GF-D8 (cell line): ENCODE results near the gene CD72.
"Not testable (repeated sequence)": the region's sequence is repeated elsewhere in the genome, so short reads cannot be mapped to it uniquely, and the experiment has no call there.

Experiments
- DNase-seq: peaks from one replicate; lab custom pipeline; 2025; lab: John Stamatoyannopoulos, UW

The CD72 gene

DNA sequence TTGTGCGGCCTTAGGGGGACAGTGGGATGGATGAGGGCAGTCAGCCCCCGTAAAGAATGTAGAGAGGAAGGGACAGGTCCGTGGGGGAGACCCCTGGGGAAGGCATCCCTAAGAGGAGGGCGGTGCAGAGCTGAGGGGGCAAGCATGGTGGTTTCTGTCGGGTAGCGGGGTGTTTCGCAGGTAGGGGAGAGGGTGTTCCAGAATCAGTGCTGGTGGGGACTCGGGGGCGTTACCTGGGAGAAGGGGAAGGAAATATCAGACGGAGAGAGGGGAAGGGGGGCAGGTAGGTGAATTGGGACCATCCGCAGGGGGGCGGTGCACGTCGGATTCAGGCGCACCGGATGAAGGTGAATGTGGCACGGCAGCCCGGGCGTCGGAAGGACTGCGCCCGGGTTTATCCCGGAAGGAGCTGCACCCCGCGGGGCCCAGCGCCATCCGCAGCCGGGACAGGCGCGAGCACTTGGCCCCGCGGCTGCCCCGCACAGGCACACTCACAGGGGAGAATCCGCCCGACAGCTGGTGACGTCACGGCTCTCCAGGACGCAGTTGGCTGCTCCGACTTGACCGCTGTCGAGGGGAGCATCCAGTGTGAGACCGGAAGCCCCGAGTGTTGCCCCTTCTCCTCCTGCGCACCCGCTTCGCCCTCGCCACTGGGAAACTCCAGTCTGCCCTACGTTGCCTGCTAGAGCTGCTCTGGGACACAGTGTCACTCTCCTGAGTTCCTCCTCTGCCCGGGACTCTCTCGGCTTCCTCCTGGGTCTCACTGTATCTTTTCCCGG is 1.3 kb downstream of the CD72 start:
- DNase-seq, result no peak

DNA sequence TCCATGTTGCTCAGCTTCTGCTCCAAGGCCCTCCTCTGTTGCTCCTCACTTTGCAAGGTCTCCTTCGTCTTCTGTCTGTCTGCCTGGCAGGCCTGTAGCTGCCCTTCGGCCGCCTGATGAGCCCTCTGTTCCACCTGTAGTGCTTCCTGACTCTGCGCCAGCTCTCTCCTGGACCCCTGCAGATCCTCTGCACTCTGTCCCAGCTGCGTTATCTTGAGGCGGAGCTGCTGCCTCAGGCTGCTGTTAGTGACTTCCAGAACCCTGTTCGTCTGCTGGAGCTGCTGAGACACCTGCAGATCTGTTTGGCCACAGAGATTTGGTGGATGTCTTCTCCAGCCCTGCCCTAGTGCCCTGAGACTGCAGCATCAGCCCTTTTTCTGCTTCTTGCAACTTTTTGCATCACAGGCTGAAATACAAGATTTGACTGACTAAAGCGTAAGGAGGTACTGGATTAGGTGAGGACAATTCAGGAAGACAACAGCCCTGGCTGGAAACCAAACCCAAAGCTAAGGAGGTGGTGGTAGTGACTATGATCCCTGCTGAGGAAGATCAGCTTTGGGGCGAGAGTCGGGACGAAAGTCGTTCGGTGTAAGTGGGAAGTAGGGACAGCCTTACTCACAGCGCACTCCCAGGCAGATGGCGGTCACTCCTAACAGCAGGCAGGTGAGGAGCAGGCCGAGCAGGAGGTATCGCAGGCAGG is 2.1 kb downstream of the CD72 start:
- no peak for DNase-seq

DNA sequence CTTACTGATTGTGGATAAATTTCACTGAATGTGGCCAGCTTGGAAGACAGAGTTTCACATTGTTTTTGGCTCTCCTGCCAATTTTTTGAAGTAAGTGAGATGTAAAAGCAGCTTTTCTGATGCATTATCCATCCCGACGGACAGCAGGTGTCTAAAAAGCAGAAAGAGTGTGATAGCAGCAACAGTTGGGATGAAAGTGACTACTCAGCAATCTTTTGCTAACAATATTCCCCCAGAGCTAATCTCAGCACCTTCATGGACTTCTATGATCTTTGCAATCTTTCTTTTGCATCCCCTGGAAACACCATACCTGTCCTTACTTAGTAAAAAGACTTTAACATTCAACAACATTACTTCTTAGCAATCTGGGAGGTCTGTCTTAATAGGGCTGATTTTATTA is 5.4 kb downstream of the CD72 start:
- DNase-seq, result no peak

DNA sequence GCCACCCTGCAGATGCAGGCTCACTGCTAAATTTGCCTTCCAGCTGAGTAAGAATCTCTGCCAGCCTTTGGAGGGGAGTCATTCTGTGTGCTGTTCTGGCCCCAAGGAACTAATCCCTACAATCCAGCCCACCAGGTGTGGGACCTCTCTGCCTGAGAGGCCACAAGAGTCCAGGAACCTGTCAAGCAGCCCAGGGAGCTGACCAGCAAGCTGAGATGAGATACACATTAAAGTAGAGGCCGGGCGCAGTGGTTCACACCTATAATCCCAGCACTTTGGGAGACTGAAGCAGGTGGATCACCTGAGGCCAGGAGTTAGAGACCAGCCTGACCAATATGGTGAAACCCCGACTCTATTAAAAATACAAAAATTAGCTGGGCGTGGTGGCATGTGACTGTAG is 6.1 kb downstream of the CD72 start:
- not testable (repeated sequence) for DNase-seq

DNA sequence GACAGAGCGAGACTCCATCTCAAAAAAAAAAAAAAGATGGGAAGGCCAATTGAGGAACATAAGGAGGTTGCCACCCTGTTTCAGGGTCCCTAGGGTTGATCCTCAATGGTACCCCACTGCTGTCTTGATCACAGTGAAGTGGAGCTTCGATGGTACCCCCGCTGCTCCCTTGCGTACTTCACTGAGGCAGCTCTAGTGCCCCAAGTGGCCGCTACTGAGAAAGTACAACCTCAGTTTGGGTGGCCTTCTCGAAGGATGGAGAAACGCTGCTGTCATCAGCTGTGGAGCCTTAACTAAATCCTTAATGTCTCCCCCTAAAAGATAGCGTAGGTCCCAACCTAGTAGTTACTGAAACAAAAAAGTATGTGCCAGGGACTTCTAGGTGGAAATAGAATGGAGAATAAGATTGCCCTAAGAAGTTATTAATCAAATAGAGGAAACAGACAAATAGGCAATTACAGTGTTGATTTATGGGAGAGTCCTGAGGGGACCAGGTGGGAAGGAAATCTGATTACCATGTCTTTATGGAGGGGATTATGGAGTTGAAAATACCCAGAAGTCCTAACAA is 6.9 kb downstream of the CD72 start:
- no peak for DNase-seq

DNA sequence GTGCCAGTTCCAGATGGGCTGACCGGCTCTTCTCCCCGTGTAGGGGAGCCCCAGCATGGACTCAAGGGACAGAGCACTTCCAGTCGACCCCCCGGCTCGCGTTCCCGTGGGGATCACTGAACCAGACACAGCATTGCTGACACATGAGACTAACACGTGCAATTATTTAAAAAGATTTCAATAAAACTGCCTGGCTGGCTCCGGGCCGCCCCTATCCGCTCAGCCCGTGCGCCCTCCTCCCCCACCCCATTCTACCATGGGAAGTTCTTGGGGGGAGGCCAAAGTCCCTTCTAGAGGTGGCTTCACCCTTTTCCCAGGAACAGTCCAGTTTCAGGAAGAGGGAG is 8.4 kb downstream of the CD72 start:
- no peak for DNase-seq

DNA sequence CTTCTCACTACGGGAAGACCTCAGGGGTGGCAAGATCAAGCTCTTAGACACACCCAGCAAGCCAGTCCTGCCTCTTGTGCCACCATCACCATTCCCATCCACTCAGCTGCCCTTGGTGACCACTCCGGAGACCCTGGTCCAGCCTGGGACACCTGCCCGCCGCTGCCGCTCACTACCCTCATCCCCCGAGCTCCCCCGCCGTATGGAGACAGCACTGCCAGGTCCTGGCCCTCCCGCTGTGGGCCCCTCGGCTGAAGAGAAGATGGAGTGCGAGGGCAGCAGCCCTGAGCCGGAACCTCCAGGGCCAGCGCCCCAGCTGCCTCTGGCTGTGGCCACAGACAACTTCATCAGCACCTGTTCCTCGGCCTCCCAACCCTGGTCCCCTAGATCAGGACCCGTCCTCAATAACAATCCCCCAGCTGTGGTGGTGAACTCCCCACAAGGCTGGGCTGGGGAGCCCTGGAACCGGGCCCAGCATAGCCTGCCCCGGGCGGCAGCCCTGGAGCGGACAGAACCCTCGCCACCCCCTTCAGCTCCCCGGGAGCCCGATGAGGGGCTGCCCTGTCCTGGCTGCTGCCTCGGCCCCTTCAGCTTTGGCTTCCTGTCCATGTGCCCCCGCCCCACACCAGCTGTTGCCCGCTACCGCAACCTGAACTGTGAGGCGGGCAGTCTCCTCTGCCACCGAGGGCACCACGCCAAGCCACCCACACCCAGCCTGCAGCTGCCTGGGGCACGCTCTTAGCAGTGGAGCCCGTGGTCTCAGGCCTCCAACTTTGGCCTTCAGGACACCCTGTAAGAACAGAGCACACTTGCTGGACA is 9.0 kb downstream of the CD72 start:
- no peak for DNase-seq

DNA sequence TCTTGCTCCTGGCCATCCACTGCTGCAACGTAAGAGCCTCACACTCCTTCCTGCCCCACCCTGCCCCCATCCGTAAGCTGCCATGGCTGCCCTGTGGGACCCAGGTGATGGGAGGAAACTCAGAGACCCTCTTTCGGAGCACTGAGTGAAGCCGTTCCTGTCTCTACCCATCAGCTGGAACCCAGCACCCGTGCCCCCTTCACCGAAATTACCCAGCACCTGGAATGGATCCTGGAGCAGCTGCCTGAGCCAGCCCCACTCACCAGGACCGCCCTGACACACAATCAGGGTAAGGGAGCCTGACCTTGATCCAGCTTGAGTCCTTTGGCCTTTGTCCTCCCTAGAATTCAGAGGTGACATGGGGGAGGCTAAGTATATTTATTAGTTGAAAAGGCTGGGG is 10.0 kb downstream of the CD72 start:
- no peak for DNase-seq

DNA sequence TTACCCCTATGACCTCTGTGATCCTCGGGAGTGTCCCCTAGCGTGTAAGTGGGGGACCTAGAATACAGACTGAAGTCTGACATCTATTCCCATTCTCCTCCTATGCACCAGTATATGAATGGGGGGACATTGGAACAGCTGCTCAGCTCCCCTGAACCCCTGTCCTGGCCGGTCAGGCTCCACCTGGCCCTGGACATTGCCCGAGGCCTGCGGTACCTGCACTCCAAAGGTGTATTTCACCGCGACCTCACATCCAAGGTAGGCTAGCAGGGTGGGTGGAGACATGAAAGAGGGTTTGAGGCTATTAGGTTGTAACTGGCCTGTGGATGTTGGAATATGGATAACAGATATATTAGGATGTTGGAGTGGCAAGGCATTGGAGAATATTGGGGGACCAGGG is 11.5 kb downstream of the CD72 start:
- DNase-seq, result no peak

DNA sequence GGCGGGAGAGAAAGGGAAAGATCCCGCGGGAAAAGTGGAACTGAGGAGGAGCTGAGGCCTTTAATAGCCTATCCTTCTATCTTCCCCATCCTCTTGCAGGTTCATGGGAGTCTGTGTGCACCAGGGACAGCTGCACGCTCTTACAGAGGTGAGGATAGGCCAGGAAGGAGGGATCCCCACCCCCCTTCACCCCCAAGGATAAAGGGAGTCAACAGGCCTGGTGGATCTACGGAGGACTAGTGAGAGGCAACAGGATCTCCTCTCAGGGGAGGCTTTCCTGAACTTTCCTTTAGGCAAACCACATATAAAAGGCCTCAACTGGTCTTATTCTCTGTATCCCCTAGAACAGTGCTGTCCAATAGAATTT is 12.1 kb downstream of the CD72 start:
- DNase-seq, result no peak

DNA sequence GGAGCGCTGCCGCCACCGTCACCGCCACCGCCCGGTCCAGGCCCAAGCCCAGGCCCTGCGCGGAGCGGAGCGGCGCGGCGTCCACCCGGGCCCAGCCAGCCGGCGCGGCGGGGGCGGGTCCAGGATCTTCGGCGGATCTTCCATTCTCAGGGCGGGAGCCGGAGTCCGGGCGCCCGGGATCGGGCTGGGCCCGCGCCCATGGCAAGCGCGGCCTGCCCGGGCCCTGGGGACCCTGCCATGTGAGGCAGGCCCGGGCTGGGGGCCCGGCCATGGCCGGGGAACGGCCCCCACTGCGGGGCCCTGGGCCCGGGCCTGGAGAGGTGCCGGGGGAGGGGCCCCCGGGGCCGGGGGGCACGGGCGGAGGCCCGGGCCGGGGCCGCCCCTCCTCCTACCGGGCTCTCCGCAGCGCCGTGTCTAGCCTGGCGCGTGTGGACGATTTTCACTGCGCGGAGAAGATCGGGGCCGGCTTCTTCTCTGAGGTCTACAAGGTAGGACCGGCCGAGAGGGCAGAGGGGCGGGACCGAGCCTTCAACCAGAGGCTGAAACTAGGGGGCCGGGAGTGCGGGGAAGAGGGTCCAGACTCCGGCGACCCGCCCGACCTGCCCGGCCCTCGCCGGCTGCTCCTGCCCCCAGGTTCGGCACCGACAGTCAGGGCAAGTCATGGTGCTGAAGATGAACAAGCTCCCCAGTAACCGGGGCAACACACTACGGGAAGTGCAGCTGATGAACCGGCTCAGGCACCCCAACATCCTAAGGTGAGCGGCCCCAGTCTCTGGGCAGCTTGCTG is 12.7 kb downstream of the CD72 start:
- no peak for DNase-seq

DNA sequence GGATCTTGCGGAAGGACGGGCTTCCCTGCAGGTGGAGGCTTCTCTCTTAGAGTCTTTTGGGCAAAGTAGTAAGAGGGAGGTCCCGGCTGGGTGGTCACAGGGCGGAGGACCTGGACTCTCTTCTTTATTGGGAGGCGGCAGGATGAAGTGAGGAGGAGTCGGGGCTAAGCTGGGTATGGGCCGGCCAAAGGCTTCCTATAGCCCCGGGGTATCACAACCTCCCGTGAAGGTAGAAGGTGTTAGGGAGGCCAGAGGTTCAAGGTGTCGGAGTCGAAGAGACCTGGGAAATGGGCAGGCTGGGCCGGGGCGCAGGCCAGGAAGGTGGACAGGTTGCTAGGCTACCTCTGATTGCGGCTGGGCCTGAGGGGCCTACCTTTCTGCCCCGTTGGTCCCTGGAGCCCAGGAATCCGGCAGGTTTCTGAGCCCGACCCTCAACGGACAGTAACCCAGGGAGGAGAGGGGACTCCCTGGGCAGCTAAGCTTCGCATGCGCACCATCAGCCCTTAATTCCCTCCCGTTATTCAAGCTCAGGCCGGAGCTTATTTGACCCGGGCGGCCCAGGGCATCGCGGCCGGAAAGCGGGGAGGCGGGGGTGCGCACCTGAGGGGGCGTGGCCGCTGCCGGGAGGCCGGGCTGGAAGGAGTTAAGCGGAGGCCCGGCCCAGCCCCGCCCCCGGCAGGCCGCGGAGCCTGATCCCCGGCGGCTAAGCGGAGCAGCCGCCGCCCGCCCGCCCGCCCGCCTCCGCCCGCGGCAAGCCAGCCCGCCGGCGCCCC is 13.4 kb downstream of the CD72 start, which contains the start of gene TESK1:
Gene TESK1 (plus strand): TSS at position 685 of the 773 bp plus-strand sequence. CDS start 358 bp downstream, outside the sequence.
- DNase-seq, result no peak

DNA sequence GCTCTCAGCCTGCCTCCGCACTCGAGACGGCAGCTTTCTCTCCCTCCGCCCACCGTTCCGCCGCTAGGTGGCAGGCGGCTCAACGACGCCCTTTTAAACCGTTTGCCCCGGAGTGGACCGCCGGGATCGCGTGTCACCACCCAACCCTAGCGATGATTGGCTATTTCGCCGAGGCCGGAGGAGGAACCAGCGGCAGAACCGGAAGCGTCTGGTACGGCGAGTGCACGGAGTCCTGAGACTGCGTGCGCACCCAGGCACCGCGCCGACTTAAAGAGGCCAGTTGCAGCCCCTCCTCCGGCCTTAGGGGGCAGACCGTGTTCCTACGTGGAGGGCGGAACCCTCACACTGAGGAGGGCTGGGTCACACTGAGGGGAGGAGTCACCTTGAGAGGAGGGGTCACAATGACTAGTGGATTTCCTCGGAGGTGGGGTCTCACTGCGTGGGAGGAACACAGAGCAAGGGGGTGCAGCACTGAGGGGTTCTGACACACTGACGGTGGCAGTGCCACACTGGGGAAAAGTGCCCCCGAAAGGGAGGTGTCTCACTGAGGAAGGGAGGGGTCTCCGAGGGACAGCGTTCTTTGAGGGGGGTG is 14.1 kb downstream of the CD72 start:
- DNase-seq, result peak; percentile 98

DNA sequence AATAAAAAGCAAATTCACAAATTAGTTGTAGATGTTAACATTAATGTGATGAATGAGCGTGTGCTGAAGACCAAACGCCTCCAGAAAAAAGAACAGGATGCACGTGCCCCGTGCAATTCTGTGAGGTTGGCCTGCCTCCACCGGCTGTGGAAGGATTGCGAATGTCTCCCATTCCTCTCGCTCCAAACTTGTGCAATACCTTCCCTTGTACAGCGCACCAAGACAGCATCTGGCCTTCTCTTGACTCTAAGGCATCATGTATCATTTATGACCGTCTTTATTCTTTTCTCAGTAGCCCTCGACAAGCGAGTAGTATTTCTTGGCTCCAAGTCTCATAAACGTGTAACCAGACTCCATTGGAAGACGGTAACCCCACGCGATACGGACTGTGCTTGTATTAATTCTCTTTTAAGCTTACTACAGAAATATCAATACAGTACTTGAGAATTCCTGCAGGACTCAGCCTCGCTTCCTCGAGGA is 14.7 kb downstream of the CD72 start:
- peak; percentile 64 for DNase-seq

DNA sequence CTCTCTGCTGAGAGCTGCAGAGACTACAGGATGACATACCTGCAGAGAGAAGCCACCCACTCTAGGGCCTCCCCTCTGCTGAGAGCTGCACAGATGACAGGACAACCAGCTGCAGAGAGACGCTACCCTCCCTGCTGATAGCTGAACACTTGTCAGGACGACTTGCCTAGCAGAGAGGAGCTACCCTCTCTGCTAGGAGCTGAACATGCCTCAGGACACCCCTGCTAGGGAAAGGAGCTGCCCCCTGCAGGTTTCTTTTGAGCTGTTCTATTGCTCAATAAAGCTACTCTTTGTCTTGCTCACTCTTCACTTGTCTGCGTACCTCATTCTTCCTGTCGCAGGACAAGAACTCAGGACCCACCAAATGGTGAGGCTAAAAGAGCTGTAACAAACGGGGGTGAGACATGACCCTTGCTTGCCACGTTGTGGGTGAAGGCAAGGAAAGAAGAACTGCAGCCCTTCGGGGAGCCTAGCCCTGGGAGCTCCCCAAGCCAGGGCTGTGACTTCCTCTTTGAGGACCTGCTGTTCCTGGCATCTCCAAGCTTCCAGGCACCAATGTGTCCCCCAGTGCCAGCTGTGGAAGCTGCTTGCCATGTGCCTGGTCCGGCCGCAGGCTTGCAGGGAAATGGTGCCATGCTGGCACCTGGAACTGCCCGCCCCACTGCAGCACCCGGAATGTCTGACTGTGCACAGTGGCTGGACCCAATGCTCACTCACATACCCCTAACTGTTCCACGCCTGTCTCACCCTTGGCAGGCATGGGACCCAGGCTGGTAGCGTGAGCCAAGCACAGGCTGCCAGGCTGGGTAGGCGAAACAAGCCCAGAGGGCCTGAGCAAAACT is 18.2 kb downstream of the CD72 start:
- DNase-seq, result no peak

DNA sequence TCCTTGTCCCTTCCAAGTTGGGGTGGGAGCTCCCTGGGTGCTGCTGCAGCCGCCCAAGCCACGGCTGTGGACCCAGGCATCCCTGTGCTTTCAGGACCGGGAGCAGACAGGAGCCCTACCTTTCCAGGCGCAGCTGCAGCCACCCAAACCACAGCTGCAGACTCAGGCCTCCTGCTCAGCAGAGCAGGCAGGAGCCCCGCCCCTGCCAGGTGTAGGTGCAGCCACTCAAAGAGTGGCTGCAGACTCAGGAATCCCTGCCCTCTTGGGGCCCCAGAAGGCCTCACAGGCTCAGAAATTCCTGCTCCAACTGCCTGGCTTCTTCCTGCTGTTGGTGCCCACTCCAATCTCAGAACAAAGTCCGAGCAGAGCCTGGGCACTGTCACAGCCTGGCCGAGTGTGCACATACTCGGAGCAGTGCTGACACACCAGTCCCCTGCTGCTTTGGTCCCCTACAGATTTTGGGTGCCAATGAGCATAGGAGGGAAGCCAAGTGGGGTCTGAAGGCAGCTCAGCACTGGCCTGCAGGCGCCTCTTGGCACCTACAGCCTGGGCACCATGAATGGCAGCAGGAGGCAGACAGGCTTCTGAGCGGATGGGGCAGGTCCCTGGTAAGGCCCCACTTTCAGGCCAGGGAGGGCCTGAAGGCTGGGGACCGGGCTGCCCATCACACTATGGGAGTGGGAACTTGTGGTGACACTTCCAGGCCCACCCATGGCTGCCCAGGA is 19.2 kb downstream of the CD72 start:
- DNase-seq, result no peak

DNA sequence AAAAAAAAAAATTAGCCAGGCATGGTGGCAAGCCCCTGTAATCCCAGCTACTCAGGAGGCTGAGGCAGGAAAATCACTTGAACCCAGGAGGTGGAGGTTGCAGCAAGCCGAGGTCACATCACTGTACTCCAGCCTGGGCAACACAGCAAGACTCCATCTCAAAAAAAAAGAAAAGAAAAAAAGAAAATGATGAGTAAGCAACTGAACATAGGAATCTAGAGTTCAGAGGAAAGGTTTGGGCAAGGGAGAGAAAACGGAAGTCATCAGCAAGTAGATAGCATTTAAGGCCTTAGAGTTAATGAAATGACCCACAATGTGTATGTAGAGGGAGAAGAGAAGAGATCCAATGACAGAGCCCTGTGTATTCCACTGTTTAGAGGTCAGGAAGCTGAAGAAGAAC is 21.3 kb downstream of the CD72 start:
- not testable (repeated sequence) for DNase-seq

DNA sequence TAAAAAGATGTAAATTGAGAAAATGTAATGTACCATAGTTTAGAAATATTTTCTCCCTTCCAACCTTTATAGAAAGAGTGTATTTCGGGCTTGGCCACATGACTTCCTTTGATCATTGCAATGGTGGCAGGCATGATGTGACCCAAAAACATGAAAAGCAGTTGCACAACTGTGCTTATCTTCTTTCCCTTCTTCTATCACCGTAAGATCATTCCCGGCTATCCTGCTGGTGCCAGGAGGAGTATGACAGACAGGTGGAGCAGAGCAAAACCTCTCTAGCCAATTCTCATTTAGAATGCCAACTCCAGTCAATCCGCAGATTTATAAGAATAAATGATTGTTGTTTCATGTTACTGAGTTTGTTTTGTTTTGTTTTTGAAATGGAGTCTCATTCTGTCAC is 23.7 kb downstream of the CD72 start:
- no peak for DNase-seq

DNA sequence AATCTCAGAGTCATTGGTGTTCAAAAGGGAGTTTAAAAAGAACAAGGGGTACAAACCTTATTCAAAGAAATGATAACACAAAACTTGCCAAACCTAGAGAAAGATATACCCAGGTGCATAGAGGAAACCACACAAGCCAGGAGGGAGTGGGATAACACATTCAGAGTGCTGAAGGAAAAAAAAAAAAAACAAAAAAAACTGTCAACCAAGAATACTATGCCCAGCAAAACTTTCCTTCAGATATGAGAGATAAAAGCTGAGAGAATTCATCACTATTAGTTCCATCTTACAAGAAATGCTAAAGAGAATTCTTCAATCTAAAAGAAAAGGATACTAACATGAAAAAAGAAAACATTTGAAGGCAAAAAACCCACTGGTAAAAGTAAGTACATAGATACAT is 24.6 kb downstream of the CD72 start:
- DNase-seq, result no peak
